DMS53 treated with DMSO at 0.1 percent for 48 hours (cell line): Measurements from ENCODE around the gene RAB5A.
"Not testable (repeated sequence)": the region's sequence is repeated elsewhere in the genome, so short reads cannot be mapped to it uniquely, and the experiment has no call there.

Source experiments
- DNase-seq: peaks from one replicate; lab custom pipeline; 2025; ENCODE audit not compliant: unreplicated experiment; lab: John Stamatoyannopoulos, UW

The RAB5A gene

DNA sequence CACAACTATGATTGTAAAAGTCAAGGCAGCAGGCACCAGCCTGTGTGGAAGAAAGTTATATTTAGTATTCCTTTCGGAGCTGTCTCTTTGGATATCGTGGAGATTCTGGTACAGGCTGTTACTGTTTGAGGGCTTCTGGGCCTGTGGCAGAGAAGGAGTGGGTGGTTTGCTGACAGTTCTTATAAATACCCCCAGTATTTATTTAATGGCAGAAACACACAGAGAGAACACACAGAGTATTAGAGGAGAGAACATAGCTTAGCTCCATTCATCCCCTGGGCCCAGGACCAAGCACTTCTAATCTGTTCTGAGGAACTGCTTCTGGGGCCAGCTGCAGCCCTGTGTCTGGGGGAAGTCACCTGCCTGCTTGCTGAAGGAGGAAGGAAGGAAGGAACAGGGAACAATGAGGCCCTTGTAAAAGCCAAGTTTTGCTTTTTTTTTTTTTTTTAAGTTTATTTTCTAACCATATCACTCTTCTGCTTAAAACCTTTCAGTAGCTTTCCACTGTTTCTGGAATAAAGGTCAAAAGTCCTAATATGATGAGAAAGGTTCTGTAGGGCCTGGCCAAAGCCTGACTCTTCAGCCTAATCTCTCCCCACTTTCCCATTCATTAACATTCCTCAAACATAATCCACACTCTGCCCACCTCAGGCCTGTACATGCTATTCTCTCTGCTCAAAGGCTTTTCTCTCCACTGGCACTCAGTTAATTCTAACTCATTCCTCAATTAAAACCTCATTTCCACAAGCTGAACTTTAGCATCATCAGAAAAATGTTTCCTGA lies 76.9 kb downstream of the RAB5A start:
- DNase-seq: no peak

DNA sequence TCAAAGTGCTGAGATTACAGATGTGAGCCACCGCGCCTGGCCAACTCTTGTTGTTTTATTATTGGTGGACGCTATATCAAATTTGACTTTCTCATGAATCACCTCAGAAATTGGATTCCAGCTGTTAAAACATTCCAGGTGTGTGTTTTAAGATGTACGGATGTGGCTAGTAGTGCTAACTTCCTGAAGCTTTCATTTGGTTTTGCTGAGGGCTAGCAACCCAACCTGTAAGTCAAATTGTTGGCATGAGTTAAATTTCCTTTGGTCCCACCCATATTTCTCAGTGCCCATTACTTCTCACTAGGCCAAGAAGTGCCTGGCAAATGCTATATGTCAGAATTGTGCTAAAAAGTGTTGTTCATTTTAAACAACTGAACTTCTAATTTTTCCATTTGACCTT lies 80.2 kb downstream of the RAB5A start:
- no peak for DNase-seq

DNA sequence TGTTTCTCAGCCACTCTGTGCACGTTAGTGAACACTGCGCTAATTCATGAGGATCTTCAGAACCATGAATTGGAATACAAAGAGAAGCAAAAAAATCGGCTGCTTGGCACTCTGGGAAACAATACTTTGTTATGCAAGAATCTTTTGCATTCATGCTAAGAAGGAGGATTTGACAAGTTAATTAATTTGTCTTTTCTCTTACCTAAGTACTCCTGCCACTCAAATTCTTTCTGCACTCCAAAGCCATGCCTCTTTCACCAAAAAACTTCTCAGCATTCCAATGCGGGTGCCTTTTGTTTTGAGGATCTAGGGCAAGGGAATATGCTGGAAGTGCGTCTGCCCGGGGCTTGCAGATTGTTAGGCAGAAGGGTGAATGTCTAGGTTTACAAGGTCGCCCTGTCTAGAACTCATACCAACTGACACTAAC lies 82.0 kb downstream of the RAB5A start:
- DNase-seq: no peak

DNA sequence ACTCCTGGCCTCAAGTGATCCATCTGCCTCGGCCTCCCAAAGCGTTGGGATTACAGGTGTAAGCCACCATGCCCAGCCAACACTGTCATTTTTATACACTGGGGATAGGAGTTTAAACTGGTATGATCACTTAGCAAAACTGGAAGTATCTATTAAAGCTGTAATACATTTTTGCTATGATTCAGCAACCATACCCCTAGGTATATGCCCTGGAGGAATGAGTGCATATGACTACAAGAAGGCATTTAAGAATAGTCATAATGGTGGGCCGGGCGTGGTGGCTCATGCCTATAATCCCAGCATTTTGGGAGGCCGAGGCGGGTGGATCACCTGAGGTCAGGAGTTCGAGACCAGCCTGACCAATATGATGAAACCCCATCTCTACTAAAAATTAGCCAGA lies 85.0 kb downstream of the RAB5A start:
- not testable (repeated sequence) for DNase-seq
